Testis (tissue), 3 donors: ENCODE data around the gene RAB28. TPM values are rescaled to one million over a fixed set of nuclear protein-coding genes. Genes with fewer than 3 reads are reported as not detected.

Source experiments
- DNase-seq: peaks from one replicate; pipeline ENCODE4 v3.0.0-alpha.2; 2019
- H3K27ac ChIP-seq, 2 donors: fragments of 200-600 bp; sonication (generic); one replicate each; pipeline ENCODE4 v1.5.1; 2019
- H3K27me3 ChIP-seq: fragments of 200-600 bp; sonication (generic); one replicate; pipeline ENCODE4 v1.5.1; 2019
- H3K36me3 ChIP-seq: fragments of 200-600 bp; sonication (generic); one replicate; pipeline ENCODE4 v1.5.1; 2017; ENCODE audit warnings: low read depth; ENCODE audit errors: missing control alignments
- H3K4me1 ChIP-seq: fragments of 200-600 bp; sonication (generic); one replicate; pipeline ENCODE4 v1.5.1; 2019
- H3K4me3 ChIP-seq, 2 donors: fragments of 200-600 bp; sonication (generic); one replicate each; pipeline ENCODE4 v1.5.1; 2017 to 2019
- H3K9me3 ChIP-seq: fragments of 200-600 bp; sonication (generic); one replicate; pipeline ENCODE4 v1.5.1; 2017
- POLR2A ChIP-seq: fragments of 450-650 bp; IDR thresholded peaks from one replicate; pipeline ENCODE4 v1.6.1; 2017; ENCODE audit warnings: antibody characterized with exemption, mild to moderate bottlenecking, moderate library complexity
- WGBS, 2 donors: methylation state at CpG; one replicate each; pipeline ENCODE4 v1.1.5; 2018; 5-methylcytosine and 5-hydroxymethylcytosine counted together
- intact Hi-C: fragments of 100-400 bp; cut with DNase I; formaldehyde crosslinking; loops from one replicate; pipeline ENCODE4 v1.15.1; 2023; ENCODE audit warnings: low total_unique reads
- polyA plus RNA-seq: library from polyadenylated mRNA; stranded (reverse); fragments of 350-450 nt; fragmentation: Illumina TruSeq; extraction: RNeasy Lipid Tissue Mini Kit (QIAGEN cat#74804); gene quantifications from one replicate; pipeline ENCODE4 v1.2.3, GENCODE V29; 2014; ENCODE audit warnings: low read depth, low replicate concordance; ENCODE audit not compliant: insufficient read depth
- total RNA-seq, 2 donors: library from RNA; depleted of rRNA; stranded (reverse); fragments of >200 nt; gene quantifications; one replicate each; pipeline ENCODE4 v1.2.3, GENCODE V29; 2016
- TF ChIP-seq, protein P1 (sequence below), 3 experiments: fragments of 450-650 bp in 2 of 3; fragments of 200-600 bp in 1 of 3; sonication (generic) in 1 of 3; IDR thresholded peaks; one replicate each; pipeline ENCODE4 v1.5.1; 2016 to 2019; ENCODE audit warnings: antibody characterized with exemption in 3 of 3, mild to moderate bottlenecking in 2 of 3, moderate library complexity in 1 of 3

The RAB28 gene
- total and polyA plus RNA-seq, 3 donors from 2014 or later = 30.2 to 65.1 (median 34.3) TPM

- no peak overlapping the region for H3K27ac ChIP-seq
- WGBS, 2 donors = 57 to 63% methylated on average over 3 of the region's 3 CpGs
- no peak overlapping the region for H3K4me3 ChIP-seq
- intact Hi-C loops = no loop called here
- H3K36me3 ChIP-seq = no peaks in the 10 kb centered on the region
- DNase-seq = no peak
- no peaks in the 10 kb centered on the region for H3K9me3 ChIP-seq
- H3K27me3 ChIP-seq = no peaks in the 10 kb centered on the region
- TF ChIP-seq, protein P1, sequence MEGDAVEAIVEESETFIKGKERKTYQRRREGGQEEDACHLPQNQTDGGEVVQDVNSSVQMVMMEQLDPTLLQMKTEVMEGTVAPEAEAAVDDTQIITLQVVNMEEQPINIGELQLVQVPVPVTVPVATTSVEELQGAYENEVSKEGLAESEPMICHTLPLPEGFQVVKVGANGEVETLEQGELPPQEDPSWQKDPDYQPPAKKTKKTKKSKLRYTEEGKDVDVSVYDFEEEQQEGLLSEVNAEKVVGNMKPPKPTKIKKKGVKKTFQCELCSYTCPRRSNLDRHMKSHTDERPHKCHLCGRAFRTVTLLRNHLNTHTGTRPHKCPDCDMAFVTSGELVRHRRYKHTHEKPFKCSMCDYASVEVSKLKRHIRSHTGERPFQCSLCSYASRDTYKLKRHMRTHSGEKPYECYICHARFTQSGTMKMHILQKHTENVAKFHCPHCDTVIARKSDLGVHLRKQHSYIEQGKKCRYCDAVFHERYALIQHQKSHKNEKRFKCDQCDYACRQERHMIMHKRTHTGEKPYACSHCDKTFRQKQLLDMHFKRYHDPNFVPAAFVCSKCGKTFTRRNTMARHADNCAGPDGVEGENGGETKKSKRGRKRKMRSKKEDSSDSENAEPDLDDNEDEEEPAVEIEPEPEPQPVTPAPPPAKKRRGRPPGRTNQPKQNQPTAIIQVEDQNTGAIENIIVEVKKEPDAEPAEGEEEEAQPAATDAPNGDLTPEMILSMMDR (IDR thresholded peaks at IDR 0.05) = no peak
- no peak for TF ChIP-seq POLR2A
- no peaks in the 10 kb centered on the region for H3K4me1 ChIP-seq
These were observed 158.4 kb downstream of the RAB28 start for GRCh38 chr4:13325744-13326143.

DNA sequence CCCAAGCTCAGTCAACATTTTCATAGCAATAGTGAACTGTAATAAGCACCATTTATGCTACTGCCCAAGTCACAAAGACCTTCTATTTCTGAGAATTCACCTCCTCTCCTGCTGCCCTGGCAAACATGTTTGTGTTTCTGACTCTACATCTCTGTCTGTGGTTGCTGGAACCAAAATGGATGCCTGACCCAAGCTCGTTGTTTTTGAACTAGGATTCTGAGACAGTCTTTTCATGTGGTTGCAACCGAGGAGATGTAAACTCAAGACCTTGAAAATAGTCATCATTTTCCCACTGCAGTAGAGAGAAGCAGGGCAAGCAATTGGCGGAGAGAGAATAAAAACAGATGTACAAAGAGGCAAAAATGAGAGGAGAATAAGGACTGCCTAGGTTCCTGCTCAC, 160.2 kb downstream of the RAB28 start:
- H3K4me3 ChIP-seq = no peak overlapping the region
- H3K4me1 ChIP-seq = no peaks in the 10 kb centered on the region
- 91 to 92% methylated on average over 3 of the region's 3 CpGs for WGBS, 2 donors
- no peak for DNase-seq
- intact Hi-C loops = no loop called here
- TF ChIP-seq, protein P1 (IDR thresholded peaks at IDR 0.05) = no peak
- TF ChIP-seq POLR2A = no peak
- H3K27ac ChIP-seq = no peak overlapping the region
- no peaks in the 10 kb centered on the region for H3K27me3 ChIP-seq
- no peaks in the 10 kb centered on the region for H3K9me3 ChIP-seq
- no peaks in the 10 kb centered on the region for H3K36me3 ChIP-seq

DNA sequence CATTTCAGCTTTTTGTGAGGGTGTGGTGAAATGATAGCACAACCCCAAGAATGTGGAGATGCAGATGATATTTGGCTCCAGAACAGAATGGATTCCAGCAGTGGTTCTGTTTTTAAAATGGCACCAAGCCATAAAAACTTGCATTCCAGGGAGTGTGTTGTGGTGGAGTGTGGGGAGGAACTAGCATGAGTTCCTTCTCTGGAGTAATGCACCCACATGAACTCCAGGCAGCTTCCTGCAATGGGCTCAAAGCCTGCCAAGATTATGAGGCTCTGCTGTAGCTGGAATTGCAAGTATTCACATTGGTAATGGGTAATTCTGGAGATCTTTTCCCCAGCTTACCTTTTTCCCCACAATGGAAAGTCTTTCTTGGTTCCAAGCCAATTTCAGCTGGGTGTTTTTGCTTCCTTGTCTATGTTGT, 161.4 kb downstream of the RAB28 start:
- no peak for DNase-seq
- no peaks in the 10 kb centered on the region for H3K9me3 ChIP-seq
- intact Hi-C loops = no loop called here
- H3K27ac ChIP-seq = no peak overlapping the region
- no peak overlapping the region for H3K4me3 ChIP-seq
- H3K36me3 ChIP-seq = no peaks in the 10 kb centered on the region
- TF ChIP-seq POLR2A = no peak
- TF ChIP-seq, protein P1 (IDR thresholded peaks at IDR 0.05) = no peak
- no peaks in the 10 kb centered on the region for H3K4me1 ChIP-seq
- no peaks in the 10 kb centered on the region for H3K27me3 ChIP-seq

Other genes with a start within 250 kb of the RAB28 start
- gene NKX3-2, start 60.2 kb upstream of the RAB28 start, total RNA-seq = 1 to 10 TPM in 1 of 2 donors, under 1 TPM in 1; 0.50 to 1.3 TPM
- 0.57 TPM for gene NKX3-2, start 60.2 kb upstream of the RAB28 start, polyA plus RNA-seq
- 100 to 1,000 TPM in 1 of 2 donors, 10 to 100 TPM in 1; 98.1 to 108 TPM for gene BOD1L1, start 143.4 kb upstream of the RAB28 start, total RNA-seq
- 14.7 TPM for gene BOD1L1, start 143.4 kb upstream of the RAB28 start, polyA plus RNA-seq